ENCODE results near the gene TYW1.
"Not testable (repeated sequence)": the region's sequence is repeated elsewhere in the genome, so short reads cannot be mapped to it uniquely, and the experiment has no call there.

The TYW1 gene

GRCh38 chr7:67259363-67259762 is 262.7 kb downstream of the TYW1 start:
- not testable (repeated sequence) for DNase-seq

GRCh38 chr7:67260166-67260586 is 263.5 kb downstream of the TYW1 start:
- not testable (repeated sequence) for DNase-seq

- not testable (repeated sequence) for DNase-seq
Measured at GRCh38 chr7:67264000-67264399, 267.4 kb downstream of the TYW1 start.

- not testable (repeated sequence) for DNase-seq
Measured at GRCh38 chr7:67266070-67266469, 269.4 kb downstream of the TYW1 start.

- no peak for DNase-seq
Measured at GRCh38 chr7:67267914-67268313, 271.3 kb downstream of the TYW1 start.

GRCh38 chr7:67269916-67270315 is 273.3 kb downstream of the TYW1 start:
- DNase-seq = not testable (repeated sequence)
